GM12872 (cell line): Measurements from ENCODE around the gene AMOTL2.

ENCODE experiments used
- TF ChIP-seq, protein P1 (sequence below): IDR thresholded peaks from 3 replicates; pipeline ENCODE4 v1.5.1; 2011; ENCODE audit warnings: low read depth, mild to moderate bottlenecking, low read length, moderate library complexity; ENCODE audit not compliant: insufficient read depth

Gene AMOTL2

DNA sequence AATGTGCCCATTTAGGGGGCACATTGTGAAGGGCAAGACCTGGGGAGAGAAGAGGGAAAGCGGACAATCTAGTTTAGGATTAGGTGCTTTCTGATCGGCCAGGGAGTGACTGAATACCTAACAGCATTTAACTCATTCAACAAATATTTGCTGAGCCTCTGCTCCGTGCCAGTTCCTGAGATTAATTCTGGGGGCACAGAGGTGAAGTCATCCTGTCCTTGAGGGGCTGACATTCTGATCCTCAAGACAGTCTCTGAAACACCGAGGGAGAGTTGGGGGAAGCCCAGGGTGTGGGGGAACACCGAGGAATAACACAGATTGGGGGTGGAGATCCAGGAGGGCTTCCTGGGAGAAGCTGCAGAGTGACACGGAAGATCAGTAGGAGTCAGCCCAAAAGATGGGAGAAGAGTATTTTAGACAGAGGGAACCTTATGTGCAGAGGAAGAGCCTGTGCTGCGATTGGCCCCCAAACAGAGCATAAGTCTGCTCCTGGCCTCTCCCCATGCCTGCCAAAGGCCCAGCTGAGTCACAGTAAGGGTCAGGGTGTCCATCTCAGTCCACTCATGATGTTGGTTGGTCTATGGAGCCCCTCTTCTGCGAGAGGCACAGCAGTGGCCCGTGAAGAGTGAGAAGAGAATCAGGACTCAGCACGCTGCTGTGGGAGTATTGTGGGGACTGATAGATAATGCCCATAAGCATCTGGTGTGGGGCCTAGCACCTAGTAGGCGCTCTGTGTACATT lies 60.2 kb downstream of the AMOTL2 start:
- TF ChIP-seq, protein P1, sequence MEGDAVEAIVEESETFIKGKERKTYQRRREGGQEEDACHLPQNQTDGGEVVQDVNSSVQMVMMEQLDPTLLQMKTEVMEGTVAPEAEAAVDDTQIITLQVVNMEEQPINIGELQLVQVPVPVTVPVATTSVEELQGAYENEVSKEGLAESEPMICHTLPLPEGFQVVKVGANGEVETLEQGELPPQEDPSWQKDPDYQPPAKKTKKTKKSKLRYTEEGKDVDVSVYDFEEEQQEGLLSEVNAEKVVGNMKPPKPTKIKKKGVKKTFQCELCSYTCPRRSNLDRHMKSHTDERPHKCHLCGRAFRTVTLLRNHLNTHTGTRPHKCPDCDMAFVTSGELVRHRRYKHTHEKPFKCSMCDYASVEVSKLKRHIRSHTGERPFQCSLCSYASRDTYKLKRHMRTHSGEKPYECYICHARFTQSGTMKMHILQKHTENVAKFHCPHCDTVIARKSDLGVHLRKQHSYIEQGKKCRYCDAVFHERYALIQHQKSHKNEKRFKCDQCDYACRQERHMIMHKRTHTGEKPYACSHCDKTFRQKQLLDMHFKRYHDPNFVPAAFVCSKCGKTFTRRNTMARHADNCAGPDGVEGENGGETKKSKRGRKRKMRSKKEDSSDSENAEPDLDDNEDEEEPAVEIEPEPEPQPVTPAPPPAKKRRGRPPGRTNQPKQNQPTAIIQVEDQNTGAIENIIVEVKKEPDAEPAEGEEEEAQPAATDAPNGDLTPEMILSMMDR: no peak

DNA sequence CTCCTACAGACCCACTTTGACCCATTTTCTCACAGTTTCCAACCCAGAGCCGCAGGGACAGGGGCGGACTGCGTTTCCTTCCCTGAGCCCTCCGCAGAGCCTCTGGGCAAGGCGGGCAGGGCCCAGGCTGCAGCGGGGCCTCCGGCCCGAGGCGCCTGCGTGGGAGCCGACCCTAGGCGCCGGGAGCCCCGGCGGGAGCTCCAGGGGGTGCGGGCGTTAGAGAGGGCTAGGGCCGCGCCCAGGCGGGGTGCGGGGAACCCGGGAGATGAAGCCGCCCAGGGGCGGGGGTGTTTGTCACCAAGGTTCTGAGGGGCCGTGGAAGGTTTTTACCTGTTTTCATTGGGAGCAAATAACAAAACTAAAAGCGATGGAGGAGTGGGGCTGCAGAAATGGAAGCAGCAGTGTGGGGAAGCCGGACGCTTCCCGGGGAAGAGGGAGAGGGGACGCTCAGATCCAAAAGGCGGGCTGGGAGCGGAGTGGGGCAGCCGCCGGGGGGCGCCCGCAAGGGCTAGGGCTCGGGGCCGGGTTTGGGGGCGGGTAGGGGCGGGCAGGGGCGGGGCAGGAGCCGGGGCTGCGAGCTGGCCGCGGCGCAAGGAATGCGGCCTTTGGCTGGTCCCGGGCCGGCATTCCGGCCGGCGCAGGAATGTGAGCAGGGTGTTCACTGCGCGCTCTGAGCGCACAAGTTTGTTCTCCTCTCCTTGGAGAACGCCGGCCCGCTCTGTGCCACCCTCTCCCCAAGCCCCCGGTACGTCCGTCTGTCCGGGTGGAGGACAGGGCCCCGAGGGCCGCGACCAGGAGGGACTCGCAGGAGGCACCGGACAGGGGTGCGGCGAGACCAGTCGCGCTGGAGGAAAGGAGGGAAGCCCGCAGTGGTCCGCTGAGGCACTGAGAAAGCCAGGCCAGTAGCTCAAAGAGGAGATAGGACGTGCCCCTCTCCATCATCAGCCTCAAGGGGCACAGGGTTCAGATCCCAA lies 61.1 kb downstream of the AMOTL2 start:
- TF ChIP-seq, protein P1: no peak

DNA sequence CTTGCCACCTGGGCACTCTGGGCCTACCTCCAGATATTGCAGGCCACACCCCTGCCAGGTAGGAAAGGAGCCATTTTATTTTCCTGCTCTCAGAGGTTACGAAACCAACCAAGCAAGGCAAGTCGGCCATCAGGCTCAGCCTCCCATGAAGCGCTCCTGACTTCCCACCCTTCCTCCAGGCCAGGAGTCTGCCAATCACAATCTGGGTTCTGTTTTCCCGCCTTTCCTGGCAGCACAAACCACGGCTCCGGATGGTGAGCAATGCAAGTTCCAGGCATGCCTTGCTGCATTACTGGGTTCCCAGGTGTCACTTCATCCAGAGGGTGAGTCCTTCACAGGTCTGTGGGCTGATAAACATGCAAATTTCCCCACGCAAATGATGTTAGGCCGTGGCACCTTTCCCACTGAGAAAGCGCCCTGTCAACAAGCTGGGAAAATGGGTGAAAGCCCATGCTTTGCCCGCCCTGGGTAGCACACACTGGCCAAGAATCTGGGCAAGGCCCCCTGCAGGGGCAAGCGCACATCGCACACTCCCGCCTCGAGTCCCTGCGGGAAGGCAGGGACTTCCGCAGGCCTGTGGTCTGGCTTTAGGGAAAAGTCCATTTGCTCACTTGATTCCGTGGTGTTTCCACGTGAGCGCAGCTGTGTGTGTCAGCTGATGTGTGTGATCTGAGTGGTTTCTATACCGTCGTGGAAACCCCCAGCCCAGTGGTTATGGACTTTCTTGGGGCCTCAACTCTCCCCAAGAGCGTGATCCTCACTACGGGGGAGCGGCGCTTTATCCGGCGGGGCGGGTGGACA lies 62.0 kb downstream of the AMOTL2 start:
- TF ChIP-seq, protein P1: 0 out of 3 replicates have a peak, but pooled peaks have one; percentile 17

DNA sequence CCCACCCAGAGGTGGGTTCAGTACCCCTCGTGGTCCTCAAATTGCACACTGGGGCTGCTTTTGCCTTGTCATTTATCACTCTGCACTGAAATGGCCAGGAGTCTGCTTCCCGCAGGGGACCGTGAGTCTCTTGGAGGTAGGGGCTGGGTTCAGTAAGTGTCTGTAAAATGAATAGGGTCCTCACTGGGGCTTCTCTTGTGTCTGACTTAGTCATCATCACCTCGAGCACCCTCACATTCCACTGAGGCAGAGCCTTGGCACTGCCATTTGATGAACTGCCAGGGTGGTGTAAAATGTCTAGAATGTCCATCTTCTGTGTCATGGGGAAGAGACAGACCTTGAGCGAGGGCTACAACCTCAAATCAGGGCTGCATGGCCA lies 62.6 kb downstream of the AMOTL2 start:
- TF ChIP-seq, protein P1: no peak

DNA sequence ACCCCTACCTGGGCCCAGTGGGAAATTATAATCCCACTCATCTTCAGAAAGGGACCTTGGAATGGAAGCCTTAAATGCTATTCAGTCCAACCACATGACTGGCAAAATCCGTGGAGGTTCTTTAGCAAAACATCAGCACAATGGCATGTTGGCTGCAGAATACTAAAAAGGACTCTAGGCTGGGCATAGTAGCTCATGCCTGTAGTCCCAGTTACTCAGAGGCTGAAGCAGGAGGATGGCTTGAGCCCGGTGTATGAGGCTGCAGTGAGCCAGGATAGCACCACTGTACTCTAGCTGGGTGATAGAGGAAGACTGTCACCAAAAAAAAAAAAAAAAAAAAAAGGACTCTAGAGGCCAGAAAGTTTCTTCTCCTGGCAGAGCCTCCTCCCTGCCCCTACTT lies 63.0 kb downstream of the AMOTL2 start:
- TF ChIP-seq, protein P1: no peak

DNA sequence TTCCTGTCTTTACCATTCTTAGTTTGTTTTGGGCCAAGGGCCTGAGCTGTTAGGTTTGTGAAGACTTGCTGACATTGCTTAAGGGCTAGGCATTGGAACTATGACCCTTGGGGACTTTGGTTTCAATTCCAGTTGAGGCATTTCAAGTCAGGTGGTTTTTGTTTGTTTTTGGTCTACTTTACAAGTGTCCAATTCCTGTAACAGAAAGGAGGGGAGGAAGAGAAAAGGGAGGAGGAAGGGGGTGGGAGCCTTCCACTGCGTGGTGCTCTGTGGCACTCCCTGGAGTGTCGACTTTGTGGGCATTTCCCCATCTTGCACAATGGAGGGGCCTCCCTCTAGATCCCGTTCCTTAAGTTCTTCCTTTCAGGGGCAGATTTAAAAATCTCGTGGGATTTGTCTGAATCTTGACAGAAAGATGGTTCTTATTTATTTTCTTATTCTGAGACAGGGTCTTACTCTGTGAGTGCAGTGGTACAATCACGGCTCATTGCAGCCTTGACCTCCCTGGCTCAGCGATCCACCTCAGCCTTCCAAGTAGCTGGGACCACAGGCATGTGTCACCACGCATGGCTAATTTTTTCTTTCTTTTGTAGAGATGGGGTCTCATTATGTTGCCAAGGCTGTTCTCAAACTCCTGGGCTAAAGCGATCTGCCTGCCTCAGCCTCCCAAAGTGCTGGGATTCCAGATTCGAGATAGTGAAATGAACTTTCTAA lies 64.1 kb downstream of the AMOTL2 start:
- TF ChIP-seq, protein P1: no peak
